Endothelial cell of umbilical vein (primary cell): ENCODE data around the gene BARX1. TPM values are rescaled to one million over a fixed set of nuclear protein-coding genes. Genes with fewer than 3 reads are reported as not detected.

ENCODE experiments used
- BruUV-seq: library from RNA; stranded (reverse); fragments of 400-500 nt; replicated peaks from 2 replicates; lab custom pipeline; 2021; lab: Mats Ljungman, UMichigan
- CTCF ChIA-PET: fragments of 300-600, 350-600 bp; sonication (Branson Sonifier 250); formaldehyde crosslinking; loops from one replicate; lab custom pipeline; 2021; ENCODE audit warnings: antibody characterized with exemption, inconsistent platforms; lab: Charles Lee
- POLR2A ChIA-PET: fragments of 300-600, 350-600 bp; sonication (Branson Sonifier 250); formaldehyde crosslinking; loops from one replicate; lab custom pipeline; 2021; ENCODE audit warnings: antibody characterized with exemption, inconsistent platforms; lab: Charles Lee
- DNase-seq: peaks from one replicate; pipeline ENCODE4 v3.0.0-alpha.2; 2011; ENCODE audit warnings: low read depth, low spot score
- FAIRE-seq: peaks from 2 replicates; lab custom pipeline; 2011; peaks lifted over from hg19 to GRCh38; lab: Jason Lieb, UNC
- H2AFZ ChIP-seq: 2 replicates; pipeline ENCODE4 v1.6.0; 2012; ENCODE audit warnings: low read depth, low read length, control low read depth, inconsistent platforms
- H3K27ac ChIP-seq: 2 replicates; pipeline ENCODE4 v1.5.1; 2011; ENCODE audit warnings: low read depth, mild to moderate bottlenecking, control low read depth, low read length, moderate library complexity; ENCODE audit not compliant: insufficient read depth
- H3K27me3 ChIP-seq, 2 experiments: 2 replicates each; pipeline versions ENCODE4 v1.6.0 to v1.6.1; 2011; ENCODE audit warnings: low read length in 2 of 2, mixed read lengths in 1 of 2; ENCODE audit not compliant: control insufficient read depth in 2 of 2, insufficient read depth in 2 of 2
- H3K36me3 ChIP-seq, 2 experiments: 2 replicates in 1 of 2; 3 replicates in 1 of 2; pipeline ENCODE4 v1.5.1; 2011; ENCODE audit warnings: low read length in 2 of 2, mild to moderate bottlenecking in 1 of 2, moderate library complexity in 1 of 2; ENCODE audit not compliant: control insufficient read depth in 2 of 2, insufficient read depth in 2 of 2; ENCODE audit errors: extremely low read depth in 1 of 2
- H3K4me1 ChIP-seq: 3 replicates; pipeline ENCODE4 v1.5.1; 2011; ENCODE audit warnings: mild to moderate bottlenecking, low read length; ENCODE audit not compliant: control insufficient read depth, insufficient read depth; ENCODE audit errors: extremely low read depth
- H3K4me2 ChIP-seq: 2 replicates; pipeline ENCODE4 v1.6.1; 2011; ENCODE audit warnings: low read length, control low read depth, mixed read lengths; ENCODE audit not compliant: insufficient read depth
- H3K4me3 ChIP-seq, 3 experiments: fragments of 200-600 bp in 1 of 3; sonication (generic), shearing (Covaris generic) in 1 of 3; replicated peaks in 1 of 3; 2 replicates each; pipeline ENCODE4 v1.5.1; 2011 to 2016; ENCODE audit warnings: control low read depth in 3 of 3, low read length in 3 of 3, mild to moderate bottlenecking in 2 of 3, inconsistent platforms in 1 of 3, low read depth in 1 of 3, moderate library complexity in 1 of 3; ENCODE audit not compliant: insufficient read depth in 1 of 3
- H3K79me2 ChIP-seq: 2 replicates; pipeline ENCODE4 v1.6.0; 2012; ENCODE audit warnings: low read length, inconsistent platforms; ENCODE audit not compliant: control insufficient read depth, insufficient read depth
- H3K9ac ChIP-seq: replicated peaks from 2 replicates; pipeline ENCODE3; 2011; ENCODE audit warnings: low read length, control low read depth; ENCODE audit not compliant: insufficient read depth; ENCODE audit errors: extremely low read depth
- H3K9me1 ChIP-seq: replicated peaks from 3 replicates; pipeline ENCODE4 v1.6.0; 2011; ENCODE audit warnings: mild to moderate bottlenecking, low read length; ENCODE audit not compliant: control insufficient read depth, insufficient read depth; ENCODE audit errors: extremely low read depth
- H3K9me3 ChIP-seq: replicated peaks from 2 replicates; pipeline ENCODE4 v1.5.1; 2012; ENCODE audit warnings: low read length, inconsistent platforms; ENCODE audit not compliant: control insufficient read depth, insufficient read depth
- H4K20me1 ChIP-seq: replicated peaks from 2 replicates; pipeline ENCODE3; 2011; ENCODE audit warnings: mild to moderate bottlenecking, low read length; ENCODE audit not compliant: control insufficient read depth, insufficient read depth; ENCODE audit errors: extremely low read depth
- CTCF ChIP-seq, 2 donors: IDR thresholded peaks; 1 replicate in 1 of 2; 2 replicates in 1 of 2; pipeline ENCODE4 v1.5.1; 2011; ENCODE audit warnings: low read length in 2 of 2, mild to moderate bottlenecking in 2 of 2, moderate library complexity in 2 of 2, control low read depth in 1 of 2, inconsistent platforms in 1 of 2, low read depth in 1 of 2; ENCODE audit not compliant: insufficient read depth in 1 of 2; ENCODE audit errors: extremely low read depth in 1 of 2
- EZH2 ChIP-seq: IDR thresholded peaks from 2 replicates; pipeline ENCODE4 v1.6.1; 2012; ENCODE audit warnings: borderline replicate concordance, low read depth, mild to moderate bottlenecking, moderate library complexity, low read length, inconsistent platforms; ENCODE audit not compliant: severe bottlenecking
- FOS ChIP-seq: IDR thresholded peaks from 2 replicates; pipeline ENCODE4 v1.6.1; 2011; ENCODE audit warnings: mild to moderate bottlenecking, low read length, moderate library complexity, borderline replicate concordance; ENCODE audit not compliant: insufficient read depth
- GATA2 ChIP-seq: IDR thresholded peaks from 2 replicates; pipeline ENCODE4 v1.7.0; 2011; ENCODE audit warnings: low read depth, mild to moderate bottlenecking, moderate library complexity, mixed read lengths, low read length; ENCODE audit not compliant: insufficient read length, insufficient read depth
- JUN ChIP-seq: IDR thresholded peaks from 2 replicates; pipeline ENCODE4 v1.6.1; 2011; ENCODE audit warnings: borderline replicate concordance, low read depth; ENCODE audit not compliant: insufficient read length, insufficient read depth
- MYC ChIP-seq: IDR thresholded peaks from one replicate; pipeline ENCODE4 v1.6.1; 2011; ENCODE audit warnings: mild to moderate bottlenecking, low read depth, low read length
- POLR2A ChIP-seq: IDR thresholded peaks from 2 replicates; pipeline ENCODE4 v1.6.1; 2012; ENCODE audit warnings: low read depth, mild to moderate bottlenecking, control low read depth, low read length
- POLR2AphosphoS5 ChIP-seq: IDR thresholded peaks from 2 replicates; pipeline ENCODE4 v1.6.1; 2012; ENCODE audit warnings: low read depth, mild to moderate bottlenecking, control low read depth, low read length, moderate library complexity; ENCODE audit not compliant: insufficient read depth
- dilution Hi-C: fragments of 300-500 bp; cut with MboI; formaldehyde crosslinking; loops from one replicate; pipeline ENCODE4 v1.15.0; 2019; ENCODE audit warnings: low sequenced_read_pairs; ENCODE audit not compliant: extremely low pct_ligation_motif_present
- intact Hi-C: fragments of 100-400 bp; cut with micrococcal nuclease; formaldehyde crosslinking; loops from one replicate; pipeline ENCODE4 v1.10.0; 2022
- polyA plus RNA-seq, 4 experiments: library from polyadenylated mRNA; depleted of rRNA in 3 of 4; stranded (reverse) in 3 of 4; unstranded in 1 of 4; fragments of >200 nt; gene quantifications; 2 replicates each; pipeline versions ENCODE4 v1.2.1 to v1.2.3, GENCODE V29; 2011 to 2012; ENCODE audit warnings: missing spikeins in 1 of 4
- total RNA-seq: library from RNA; stranded (reverse); gene quantifications from 2 replicates; pipeline ENCODE4 v1.2.3, GENCODE V29; 2021
- TF ChIP-seq, protein P1 (sequence below): IDR thresholded peaks from 2 replicates; pipeline ENCODE4 v1.6.1; 2011; ENCODE audit not compliant: insufficient read depth, insufficient read length

Gene BARX1
- total and polyA plus RNA-seq, 2 donors (not counting 3 experiments of a cell fraction or from before 2014, with no cell fraction given) = not detected

DNA sequence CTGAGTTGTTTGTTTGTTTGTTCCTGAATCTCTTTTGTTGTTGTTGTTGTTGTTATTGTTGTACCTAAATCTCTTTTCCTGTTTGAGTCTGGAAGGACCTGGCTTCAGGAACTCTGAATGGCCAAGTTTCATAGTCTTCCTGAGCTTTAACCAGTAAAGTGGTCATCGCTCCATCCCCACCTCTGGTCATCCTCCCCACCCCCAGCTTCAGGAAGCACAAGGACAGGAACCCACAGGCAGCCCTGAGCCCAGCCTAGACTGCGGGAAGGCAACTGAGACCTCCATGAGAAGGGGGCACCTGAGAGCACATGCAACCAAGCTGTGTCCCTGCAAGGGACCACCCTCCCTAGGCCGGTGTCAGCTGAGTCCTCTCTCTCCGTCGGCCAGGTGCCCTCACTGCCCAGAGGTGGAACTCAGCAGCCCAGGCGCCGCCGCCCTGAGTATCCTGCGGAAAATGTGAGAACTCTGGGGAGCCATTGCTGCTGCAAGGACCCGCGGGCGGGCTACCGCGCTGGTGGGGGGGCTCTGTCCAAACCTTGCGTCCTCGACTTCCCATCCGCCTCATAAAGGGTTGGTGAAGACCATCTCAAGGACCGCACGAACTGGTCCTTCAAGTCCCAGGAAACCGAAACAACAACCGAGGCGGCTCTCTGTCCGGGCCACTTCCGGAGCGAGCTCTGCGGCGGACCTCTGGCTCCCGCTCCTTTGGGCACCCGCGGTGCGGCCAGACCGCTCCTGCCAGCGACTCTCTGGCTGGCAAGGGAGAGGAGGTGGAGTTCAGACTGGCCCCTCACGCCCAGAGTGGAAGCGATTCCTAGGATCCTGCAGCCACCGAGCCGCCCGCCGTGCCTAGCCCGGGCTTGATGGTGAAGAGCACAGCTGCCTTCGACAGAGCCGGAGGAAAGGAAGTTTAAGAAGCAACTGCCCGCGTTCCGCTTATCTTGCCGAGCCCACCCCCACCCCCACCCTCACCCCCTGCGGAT lies 4.2 kb downstream of the BARX1 start:
- Histone ChIP-seq H3K27me3 (peaks cover 88 to 93% of the 10 kb centered on the region in 2 experiments), H3K27ac (no peak overlapping the region), H3K9me3 (no peaks in the 10 kb centered on the region), H3K79me2 (no peaks in the 10 kb centered on the region), H3K9ac (no peak overlapping the region), H3K9me1 (no peaks in the 10 kb centered on the region), H3K4me3 (no peak overlapping the region), H2AFZ (no peak overlapping the region), H3K4me1 (peaks cover 3% of the 10 kb centered on the region), H3K36me3 (no peaks in the 10 kb centered on the region), H4K20me1 (no peaks in the 10 kb centered on the region), H3K4me2 (peak overlapping the region; percentile 19)
- dilution Hi-C loops = no loop called here
- intact Hi-C loops = no loop called here
- FAIRE-seq (no peak), DNase-seq (no peak)
- ChIA-PET POLR2A (no interaction called here), CTCF (interaction anchor here (1.0 to 2.8 kb wide), 5 partner anchors 8 to 269 kb away, joined by 3 to 8 read pairs (median 4); no protein-coding TSS in a partner anchor)
- BruUV-seq = no TSS peak
- TF ChIP-seq, protein P1, sequence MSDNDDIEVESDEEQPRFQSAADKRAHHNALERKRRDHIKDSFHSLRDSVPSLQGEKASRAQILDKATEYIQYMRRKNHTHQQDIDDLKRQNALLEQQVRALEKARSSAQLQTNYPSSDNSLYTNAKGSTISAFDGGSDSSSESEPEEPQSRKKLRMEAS = no peak
- TF ChIP-seq EZH2 = peak; percentile 87
- no peak for TF ChIP-seq FOS

- Histone ChIP-seq H3K4me3 (no peak overlapping the region), H3K27ac (no peak overlapping the region), H3K79me2 (no peaks in the 10 kb centered on the region), H2AFZ (no peak overlapping the region), H3K27me3 (peaks cover 92 to 97% of the 10 kb centered on the region in 2 experiments), H4K20me1 (no peaks in the 10 kb centered on the region), H3K4me2 (no peak overlapping the region), H3K4me1 (peaks cover 3% of the 10 kb centered on the region), H3K9me3 (no peaks in the 10 kb centered on the region), H3K9ac (no peak overlapping the region), H3K9me1 (no peaks in the 10 kb centered on the region), H3K36me3 (no peaks in the 10 kb centered on the region)
- BruUV-seq = no TSS peak
- intact Hi-C loops (no loop called here), dilution Hi-C loops (no loop called here)
- FAIRE-seq = no peak
- POLR2A ChIA-PET = no interaction called here
- TF ChIP-seq POLR2AphosphoS5 (no peak), MYC (no peak), POLR2A (no peak), GATA2 (no peak), FOS (no peak), CTCF (IDR thresholded peaks at IDR 0.05; ENCODE audit: extremely low read depth in 1 of 2, insufficient read depth in 1 of 2, low read depth in 1 of 2, low read length in 2 of 2) (no peak), JUN (no peak), EZH2 (no peak)
- TF ChIP-seq, protein P1 = no peak
- CTCF ChIA-PET = interaction anchor here (1.0 to 2.8 kb wide), 5 partner anchors 9 to 268 kb away, joined by 3 to 8 read pairs (median 4); no protein-coding TSS in a partner anchor
- DNase-seq = no peak
Measured at GRCh38 chr9:93949694-93950449, 5.3 kb downstream of the BARX1 start.
